Neutrophil (primary cell): ENCODE measurements around the gene SMTNL2.

ENCODE experiments used
- H3K27ac ChIP-seq: fragments of 200-600 bp; sonication (generic); 2 replicates; pipeline ENCODE4 v1.5.1; 2016; ENCODE audit warnings: mild to moderate bottlenecking, moderate library complexity
- H3K27me3 ChIP-seq: fragments of 200-600 bp; sonication (generic); 2 replicates; pipeline ENCODE4 v1.6.0; 2016; ENCODE audit warnings: mild to moderate bottlenecking
- H3K36me3 ChIP-seq: fragments of 200-600 bp; sonication (generic); 2 replicates; pipeline ENCODE4 v1.5.1; 2017
- H3K4me1 ChIP-seq, 2 experiments: fragments of 200-600 bp in 1 of 2; sonication (generic) in 1 of 2; 1 replicate in 1 of 2; 2 replicates in 1 of 2; pipeline versions ENCODE4 v1.5.1 to v1.6.1; 2013 to 2016; ENCODE audit warnings: low read depth in 1 of 2, low read length in 1 of 2, mild to moderate bottlenecking in 1 of 2, moderate library complexity in 1 of 2; ENCODE audit not compliant: control insufficient read depth in 1 of 2, insufficient read depth in 1 of 2
- H3K4me3 ChIP-seq, 2 experiments: fragments of 200-600 bp in 1 of 2; sonication (generic) in 1 of 2; 1 replicate in 1 of 2; 2 replicates in 1 of 2; pipeline ENCODE4 v1.5.1; 2013 to 2016; ENCODE audit warnings: low read depth in 1 of 2, low read length in 1 of 2, mild to moderate bottlenecking in 1 of 2, moderate library complexity in 1 of 2
- H3K9me3 ChIP-seq: fragments of 200-600 bp; sonication (generic); 2 replicates; pipeline ENCODE4 v1.5.1; 2016
- CTCF ChIP-seq: fragments of 200-600 bp; sonication (generic); IDR thresholded peaks from 2 replicates; pipeline ENCODE4 v1.5.1; 2016; ENCODE audit warnings: antibody characterized with exemption

SMTNL2 gene

GRCh38 chr17:4616476-4616875 lies 32.1 kb downstream of the SMTNL2 start:
- H3K4me3 ChIP-seq, result no peak overlapping the region
- H3K27me3 ChIP-seq, result peaks cover 17% of the 10 kb centered on the region
- no peak for TF ChIP-seq CTCF
- no peaks in the 10 kb centered on the region for H3K36me3 ChIP-seq
- no peaks in the 10 kb centered on the region for H3K4me1 ChIP-seq
- no peak overlapping the region for H3K27ac ChIP-seq
- H3K9me3 ChIP-seq, result no peaks in the 10 kb centered on the region

DNA sequence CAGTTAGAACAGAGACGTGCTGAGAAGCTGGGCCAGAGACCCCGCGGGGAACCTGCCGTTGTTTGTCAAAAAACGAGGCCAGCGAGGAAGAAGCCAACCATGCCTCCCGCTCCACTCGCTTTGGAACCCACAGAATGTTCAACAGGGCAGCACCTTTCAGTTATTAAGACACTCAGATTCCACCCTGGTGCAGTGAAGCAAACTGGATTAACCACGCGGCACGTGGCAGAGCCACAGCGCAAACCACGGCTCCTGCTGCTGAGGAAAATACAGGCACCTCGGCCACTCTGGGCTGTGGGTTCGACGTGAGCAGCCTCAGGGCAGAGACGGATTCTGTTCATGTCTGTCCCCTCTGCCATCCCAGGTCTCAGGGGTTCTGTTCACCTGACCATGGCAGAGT lies 32.8 kb downstream of the SMTNL2 start:
- no peak for TF ChIP-seq CTCF
- Histone ChIP-seq H3K36me3 (no peaks in the 10 kb centered on the region), H3K4me1 (no peaks in the 10 kb centered on the region), H3K9me3 (no peaks in the 10 kb centered on the region), H3K27ac (no peak overlapping the region), H3K27me3 (peaks cover 17% of the 10 kb centered on the region), H3K4me3 (no peak overlapping the region)

DNA sequence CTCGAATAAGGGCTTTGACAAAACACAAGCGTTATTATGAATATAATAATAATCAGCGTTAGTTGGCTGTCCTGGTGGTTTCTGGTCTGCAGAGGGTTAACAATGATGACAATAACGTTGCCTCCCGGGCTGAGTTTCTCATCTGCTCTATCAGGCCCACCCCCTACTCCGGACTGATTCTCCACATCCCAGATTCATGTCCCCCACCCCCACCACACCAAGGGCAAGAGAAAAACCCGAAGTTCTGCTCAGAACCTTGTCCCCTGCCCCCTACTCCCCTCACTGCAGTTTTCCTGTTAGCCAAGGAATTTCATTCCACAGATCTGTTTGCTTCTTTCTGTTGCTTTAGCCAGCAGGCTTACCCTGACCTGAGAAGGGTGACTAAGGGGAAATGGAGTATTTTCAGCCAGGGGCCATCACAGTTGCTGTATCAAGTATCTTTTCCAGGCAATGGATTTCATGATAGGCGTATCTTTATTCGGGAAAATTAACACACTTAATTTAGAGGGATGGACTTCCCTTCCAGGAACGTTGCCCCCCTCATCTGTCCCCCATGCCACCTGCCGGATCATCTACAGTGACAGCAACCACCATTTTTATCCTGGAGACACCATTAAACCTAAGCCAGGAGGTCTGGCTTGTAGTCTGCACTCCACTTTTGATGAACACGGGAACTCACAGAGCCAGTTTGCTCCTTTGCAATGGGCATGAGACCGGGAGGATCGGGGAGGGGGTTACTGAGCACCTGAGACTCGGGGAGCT lies 33.4 kb downstream of the SMTNL2 start:
- H3K36me3 ChIP-seq, result no peaks in the 10 kb centered on the region

GRCh38 chr17:4620531-4621101 lies 36.3 kb downstream of the SMTNL2 start:
- H3K4me1 ChIP-seq, result no peaks in the 10 kb centered on the region
- H3K27me3 ChIP-seq, result peaks cover 31% of the 10 kb centered on the region
- H3K36me3 ChIP-seq, result no peaks in the 10 kb centered on the region
- no peak overlapping the region for H3K27ac ChIP-seq
- no peak overlapping the region for H3K4me3 ChIP-seq
- no peaks in the 10 kb centered on the region for H3K9me3 ChIP-seq
- TF ChIP-seq CTCF, result no peak

More for the DNA sequence above, 33.4 kb downstream of the SMTNL2 start:
- H3K4me1 ChIP-seq, result no peaks in the 10 kb centered on the region
- no peaks in the 10 kb centered on the region for H3K9me3 ChIP-seq
- H3K27ac ChIP-seq, result no peak overlapping the region
- H3K27me3 ChIP-seq, result peaks cover 17% of the 10 kb centered on the region
- TF ChIP-seq CTCF, result no peak
- no peak overlapping the region for H3K4me3 ChIP-seq

GRCh38 chr17:4622375-4622774 lies 38.0 kb downstream of the SMTNL2 start:
- Histone ChIP-seq H3K4me1 (no peaks in the 10 kb centered on the region), H3K27ac (no peak overlapping the region), H3K27me3 (peaks cover 39% of the 10 kb centered on the region), H3K36me3 (no peaks in the 10 kb centered on the region), H3K9me3 (no peaks in the 10 kb centered on the region), H3K4me3 (no peak overlapping the region)
- TF ChIP-seq CTCF, result no peak
